Suppressor macrophage treated with lipopolysaccharide for 1 hour (primary cell): Measurements from ENCODE around the gene OTOG.
A peak's percentile ranks its signal among the peaks of the same experiment; 100 is the strongest.

Experiments used
- DNase-seq, 3 donors: peaks; one replicate each; pipeline ENCODE4 v3.0.0-alpha.2; 2020 to 2022

Gene OTOG

GRCh38 chr11:17672469-17672868 is 125.4 kb downstream of the OTOG start:
- no peak for DNase-seq

- DNase-seq: no peak
Observed at GRCh38 chr11:17673951-17674350, 126.9 kb downstream of the OTOG start.

GRCh38 chr11:17682848-17683247 is 135.8 kb downstream of the OTOG start:
- DNase-seq: no peak

GRCh38 chr11:17683377-17684161 is 136.5 kb downstream of the OTOG start:
- no peak for DNase-seq

- DNase-seq: no peak
Observed at GRCh38 chr11:17684550-17684949, 137.5 kb downstream of the OTOG start.

GRCh38 chr11:17686231-17686980 is 139.3 kb downstream of the OTOG start:
- no peak for DNase-seq

- no peak for DNase-seq
Observed at GRCh38 chr11:17687946-17688670, 141.0 kb downstream of the OTOG start.

- DNase-seq: no peak
Observed at GRCh38 chr11:17691550-17691949, 144.5 kb downstream of the OTOG start.

GRCh38 chr11:17691976-17692375 is 144.9 kb downstream of the OTOG start:
- DNase-seq: no peak

- peak in 1 of 3 donors; percentile 3 for DNase-seq
Observed at GRCh38 chr11:17692931-17693330, 145.9 kb downstream of the OTOG start.

GRCh38 chr11:17693531-17693930 is 146.5 kb downstream of the OTOG start:
- no peak for DNase-seq

GRCh38 chr11:17694494-17695110 is 147.5 kb downstream of the OTOG start:
- DNase-seq: no peak

- DNase-seq: no peak
Observed at GRCh38 chr11:17695454-17696441, 148.7 kb downstream of the OTOG start.

GRCh38 chr11:17696741-17697140 is 149.7 kb downstream of the OTOG start:
- no peak for DNase-seq
